H1 (cell line): ENCODE measurements around the gene SCP2. TPM values are rescaled to one million over a fixed set of nuclear protein-coding genes. Genes with fewer than 3 reads are reported as not detected.

ENCODE experiments used
- BCL11A ChIP-seq, 2 experiments: IDR thresholded peaks; one replicate each; pipeline ENCODE4 v1.6.1; 2011; ENCODE audit warnings: low read depth in 2 of 2, low read length in 2 of 2, mild to moderate bottlenecking in 2 of 2
- CBX5 ChIP-seq: fragments of 300-800, 300-1000 bp; sonication (generic); IDR thresholded peaks from 2 replicates; pipeline ENCODE4 v1.7.1; 2016; ENCODE audit warnings: antibody characterized with exemption, low read length, low read depth
- CHD2 ChIP-seq: IDR thresholded peaks from 2 replicates; pipeline ENCODE4 v1.6.1; 2012; ENCODE audit warnings: low read length, improper control_type of control experiment
- KDM4A ChIP-seq: IDR thresholded peaks from one replicate; pipeline ENCODE4 v1.7.1; 2012; ENCODE audit warnings: low read depth, mild to moderate bottlenecking, moderate library complexity, low read length, inconsistent platforms; ENCODE audit not compliant: severe bottlenecking
- SAP30 ChIP-seq: fragments of 300-600 bp; sonication (generic); IDR thresholded peaks from 2 replicates; pipeline ENCODE4 v1.7.1; 2012; ENCODE audit warnings: low read length, moderate library complexity, mild to moderate bottlenecking, inconsistent platforms; ENCODE audit not compliant: insufficient read depth, insufficient replicate concordance
- polyA plus RNA-seq, 7 experiments: library from polyadenylated mRNA; depleted of rRNA in 3 of 7; stranded (reverse) in 5 of 7; unstranded in 2 of 7; fragments of >200 nt in 5 of 7; fragments of 200-250 nt in 2 of 7; gene quantifications; 1 replicate in 5 of 7; 2 replicates in 1 of 7; 4 replicates in 1 of 7; pipeline versions ENCODE4 v1.2.1 to v1.2.3, GENCODE V29; 2011 to 2013; ENCODE audit warnings: missing spikeins in 2 of 7, mixed read lengths in 2 of 7
- total RNA-seq: library from RNA; stranded (reverse); fragmentation: NEBNext Ultra II Directional; extraction: Animal tissue kit (Norgen Biotek cat#: 25700); gene quantifications from 2 replicates; pipeline ENCODE4 v1.2.1, GENCODE V29; 2021
- TF ChIP-seq, protein P1 (sequence below): fragments of 300-600 bp; sonication (generic); IDR thresholded peaks from 2 replicates; pipeline ENCODE4 v1.7.1; 2012; ENCODE audit warnings: low read length, moderate library complexity, mild to moderate bottlenecking, inconsistent platforms; ENCODE audit not compliant: insufficient replicate concordance
- TF ChIP-seq, protein P2 (sequence below): IDR thresholded peaks from 2 replicates; pipeline ENCODE4 v1.6.1; 2011; ENCODE audit warnings: low read length, improper control_type of control experiment
- TF ChIP-seq, protein P3 (sequence below), 3 experiments: IDR thresholded peaks; 1 replicate in 2 of 3; 2 replicates in 1 of 3; pipeline versions ENCODE4 v1.5.1 to v1.6.1; 2011; ENCODE audit warnings: low read length in 3 of 3, mild to moderate bottlenecking in 3 of 3, inconsistent platforms in 2 of 3, low read depth in 1 of 3, moderate library complexity in 1 of 3; ENCODE audit not compliant: insufficient read depth in 1 of 3; ENCODE audit errors: control extremely low read depth in 1 of 3

Gene SCP2
- total and polyA plus RNA-seq, 2 of the 8 experiments (the other 6 are each of a cell fraction or from before 2014, with no cell fraction given), result 20.9 to 54.3 TPM

DNA sequence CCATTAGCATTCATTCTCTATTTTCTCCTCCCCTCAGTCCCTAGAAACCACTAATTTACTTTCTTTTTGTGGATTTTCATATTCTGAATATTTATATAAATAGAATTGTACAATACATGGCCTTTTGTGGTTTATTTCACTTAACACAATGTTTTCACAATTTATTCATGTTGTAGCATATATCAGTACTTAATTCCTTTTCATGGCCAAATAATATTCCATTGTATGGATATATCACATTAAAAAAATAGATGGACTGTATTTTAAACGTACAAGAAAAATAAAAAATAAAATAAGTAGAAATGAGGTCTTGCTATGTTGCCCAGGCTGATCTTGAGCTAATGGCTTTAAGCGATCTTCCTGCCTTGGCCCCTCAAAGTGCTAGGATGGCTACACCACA lies 25.0 kb downstream of the SCP2 start (continued):
- TF ChIP-seq, protein P1, sequence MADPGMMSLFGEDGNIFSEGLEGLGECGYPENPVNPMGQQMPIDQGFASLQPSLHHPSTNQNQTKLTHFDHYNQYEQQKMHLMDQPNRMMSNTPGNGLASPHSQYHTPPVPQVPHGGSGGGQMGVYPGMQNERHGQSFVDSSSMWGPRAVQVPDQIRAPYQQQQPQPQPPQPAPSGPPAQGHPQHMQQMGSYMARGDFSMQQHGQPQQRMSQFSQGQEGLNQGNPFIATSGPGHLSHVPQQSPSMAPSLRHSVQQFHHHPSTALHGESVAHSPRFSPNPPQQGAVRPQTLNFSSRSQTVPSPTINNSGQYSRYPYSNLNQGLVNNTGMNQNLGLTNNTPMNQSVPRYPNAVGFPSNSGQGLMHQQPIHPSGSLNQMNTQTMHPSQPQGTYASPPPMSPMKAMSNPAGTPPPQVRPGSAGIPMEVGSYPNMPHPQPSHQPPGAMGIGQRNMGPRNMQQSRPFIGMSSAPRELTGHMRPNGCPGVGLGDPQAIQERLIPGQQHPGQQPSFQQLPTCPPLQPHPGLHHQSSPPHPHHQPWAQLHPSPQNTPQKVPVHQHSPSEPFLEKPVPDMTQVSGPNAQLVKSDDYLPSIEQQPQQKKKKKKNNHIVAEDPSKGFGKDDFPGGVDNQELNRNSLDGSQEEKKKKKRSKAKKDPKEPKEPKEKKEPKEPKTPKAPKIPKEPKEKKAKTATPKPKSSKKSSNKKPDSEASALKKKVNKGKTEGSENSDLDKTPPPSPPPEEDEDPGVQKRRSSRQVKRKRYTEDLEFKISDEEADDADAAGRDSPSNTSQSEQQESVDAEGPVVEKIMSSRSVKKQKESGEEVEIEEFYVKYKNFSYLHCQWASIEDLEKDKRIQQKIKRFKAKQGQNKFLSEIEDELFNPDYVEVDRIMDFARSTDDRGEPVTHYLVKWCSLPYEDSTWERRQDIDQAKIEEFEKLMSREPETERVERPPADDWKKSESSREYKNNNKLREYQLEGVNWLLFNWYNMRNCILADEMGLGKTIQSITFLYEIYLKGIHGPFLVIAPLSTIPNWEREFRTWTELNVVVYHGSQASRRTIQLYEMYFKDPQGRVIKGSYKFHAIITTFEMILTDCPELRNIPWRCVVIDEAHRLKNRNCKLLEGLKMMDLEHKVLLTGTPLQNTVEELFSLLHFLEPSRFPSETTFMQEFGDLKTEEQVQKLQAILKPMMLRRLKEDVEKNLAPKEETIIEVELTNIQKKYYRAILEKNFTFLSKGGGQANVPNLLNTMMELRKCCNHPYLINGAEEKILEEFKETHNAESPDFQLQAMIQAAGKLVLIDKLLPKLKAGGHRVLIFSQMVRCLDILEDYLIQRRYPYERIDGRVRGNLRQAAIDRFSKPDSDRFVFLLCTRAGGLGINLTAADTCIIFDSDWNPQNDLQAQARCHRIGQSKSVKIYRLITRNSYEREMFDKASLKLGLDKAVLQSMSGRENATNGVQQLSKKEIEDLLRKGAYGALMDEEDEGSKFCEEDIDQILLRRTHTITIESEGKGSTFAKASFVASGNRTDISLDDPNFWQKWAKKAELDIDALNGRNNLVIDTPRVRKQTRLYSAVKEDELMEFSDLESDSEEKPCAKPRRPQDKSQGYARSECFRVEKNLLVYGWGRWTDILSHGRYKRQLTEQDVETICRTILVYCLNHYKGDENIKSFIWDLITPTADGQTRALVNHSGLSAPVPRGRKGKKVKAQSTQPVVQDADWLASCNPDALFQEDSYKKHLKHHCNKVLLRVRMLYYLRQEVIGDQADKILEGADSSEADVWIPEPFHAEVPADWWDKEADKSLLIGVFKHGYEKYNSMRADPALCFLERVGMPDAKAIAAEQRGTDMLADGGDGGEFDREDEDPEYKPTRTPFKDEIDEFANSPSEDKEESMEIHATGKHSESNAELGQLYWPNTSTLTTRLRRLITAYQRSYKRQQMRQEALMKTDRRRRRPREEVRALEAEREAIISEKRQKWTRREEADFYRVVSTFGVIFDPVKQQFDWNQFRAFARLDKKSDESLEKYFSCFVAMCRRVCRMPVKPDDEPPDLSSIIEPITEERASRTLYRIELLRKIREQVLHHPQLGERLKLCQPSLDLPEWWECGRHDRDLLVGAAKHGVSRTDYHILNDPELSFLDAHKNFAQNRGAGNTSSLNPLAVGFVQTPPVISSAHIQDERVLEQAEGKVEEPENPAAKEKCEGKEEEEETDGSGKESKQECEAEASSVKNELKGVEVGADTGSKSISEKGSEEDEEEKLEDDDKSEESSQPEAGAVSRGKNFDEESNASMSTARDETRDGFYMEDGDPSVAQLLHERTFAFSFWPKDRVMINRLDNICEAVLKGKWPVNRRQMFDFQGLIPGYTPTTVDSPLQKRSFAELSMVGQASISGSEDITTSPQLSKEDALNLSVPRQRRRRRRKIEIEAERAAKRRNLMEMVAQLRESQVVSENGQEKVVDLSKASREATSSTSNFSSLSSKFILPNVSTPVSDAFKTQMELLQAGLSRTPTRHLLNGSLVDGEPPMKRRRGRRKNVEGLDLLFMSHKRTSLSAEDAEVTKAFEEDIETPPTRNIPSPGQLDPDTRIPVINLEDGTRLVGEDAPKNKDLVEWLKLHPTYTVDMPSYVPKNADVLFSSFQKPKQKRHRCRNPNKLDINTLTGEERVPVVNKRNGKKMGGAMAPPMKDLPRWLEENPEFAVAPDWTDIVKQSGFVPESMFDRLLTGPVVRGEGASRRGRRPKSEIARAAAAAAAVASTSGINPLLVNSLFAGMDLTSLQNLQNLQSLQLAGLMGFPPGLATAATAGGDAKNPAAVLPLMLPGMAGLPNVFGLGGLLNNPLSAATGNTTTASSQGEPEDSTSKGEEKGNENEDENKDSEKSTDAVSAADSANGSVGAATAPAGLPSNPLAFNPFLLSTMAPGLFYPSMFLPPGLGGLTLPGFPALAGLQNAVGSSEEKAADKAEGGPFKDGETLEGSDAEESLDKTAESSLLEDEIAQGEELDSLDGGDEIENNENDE, result no peak
- TF ChIP-seq, protein P2, sequence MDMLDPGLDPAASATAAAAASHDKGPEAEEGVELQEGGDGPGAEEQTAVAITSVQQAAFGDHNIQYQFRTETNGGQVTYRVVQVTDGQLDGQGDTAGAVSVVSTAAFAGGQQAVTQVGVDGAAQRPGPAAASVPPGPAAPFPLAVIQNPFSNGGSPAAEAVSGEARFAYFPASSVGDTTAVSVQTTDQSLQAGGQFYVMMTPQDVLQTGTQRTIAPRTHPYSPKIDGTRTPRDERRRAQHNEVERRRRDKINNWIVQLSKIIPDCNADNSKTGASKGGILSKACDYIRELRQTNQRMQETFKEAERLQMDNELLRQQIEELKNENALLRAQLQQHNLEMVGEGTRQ, result no peak
- TF ChIP-seq CBX5, result no peak
- TF ChIP-seq SAP30, result no peak
- TF ChIP-seq KDM4A, result no peak
- no peak for TF ChIP-seq BCL11A (IDR thresholded peaks at IDR 0.05; ENCODE audit: low read depth in 2 of 2, low read length in 2 of 2)
- no peak for TF ChIP-seq CHD2
- TF ChIP-seq, protein P3, sequence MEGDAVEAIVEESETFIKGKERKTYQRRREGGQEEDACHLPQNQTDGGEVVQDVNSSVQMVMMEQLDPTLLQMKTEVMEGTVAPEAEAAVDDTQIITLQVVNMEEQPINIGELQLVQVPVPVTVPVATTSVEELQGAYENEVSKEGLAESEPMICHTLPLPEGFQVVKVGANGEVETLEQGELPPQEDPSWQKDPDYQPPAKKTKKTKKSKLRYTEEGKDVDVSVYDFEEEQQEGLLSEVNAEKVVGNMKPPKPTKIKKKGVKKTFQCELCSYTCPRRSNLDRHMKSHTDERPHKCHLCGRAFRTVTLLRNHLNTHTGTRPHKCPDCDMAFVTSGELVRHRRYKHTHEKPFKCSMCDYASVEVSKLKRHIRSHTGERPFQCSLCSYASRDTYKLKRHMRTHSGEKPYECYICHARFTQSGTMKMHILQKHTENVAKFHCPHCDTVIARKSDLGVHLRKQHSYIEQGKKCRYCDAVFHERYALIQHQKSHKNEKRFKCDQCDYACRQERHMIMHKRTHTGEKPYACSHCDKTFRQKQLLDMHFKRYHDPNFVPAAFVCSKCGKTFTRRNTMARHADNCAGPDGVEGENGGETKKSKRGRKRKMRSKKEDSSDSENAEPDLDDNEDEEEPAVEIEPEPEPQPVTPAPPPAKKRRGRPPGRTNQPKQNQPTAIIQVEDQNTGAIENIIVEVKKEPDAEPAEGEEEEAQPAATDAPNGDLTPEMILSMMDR (IDR thresholded peaks at IDR 0.05; ENCODE audit: control extremely low read depth in 1 of 3, insufficient read depth in 1 of 3, low read depth in 1 of 3, low read length in 3 of 3), result no peak
